HG03175 (cell line): ENCODE results near the gene SMC4.
"Not testable (repeated sequence)": the region's sequence is repeated elsewhere in the genome, so short reads cannot be mapped to it uniquely, and the experiment has no call there.

ENCODE experiments used
- ATAC-seq: cut with Tn5 transposase; IDR thresholded peaks from one replicate; pipeline ENCODE4 v1.9.1; 2021; ENCODE audit warnings: mild to moderate bottlenecking, moderate library complexity; ENCODE audit not compliant: unreplicated experiment

Gene SMC4

GRCh38 chr3:160399125-160400029 is at the start of gene SMC4, which contains the start of gene IFT80:
Gene SMC4, plus strand, starts transcription at chr3:160399650. Its CDS starts 1,177 bp downstream, at chr3:160400827.
Gene IFT80, minus strand, starts transcription at chr3:160399225. Its CDS starts 14,625 bp downstream, at chr3:160384600.
- ATAC-seq = peak; percentile 94

GRCh38 chr3:160355826-160356225 is 43.6 kb upstream of the SMC4 start:
- ATAC-seq = no peak

DNA sequence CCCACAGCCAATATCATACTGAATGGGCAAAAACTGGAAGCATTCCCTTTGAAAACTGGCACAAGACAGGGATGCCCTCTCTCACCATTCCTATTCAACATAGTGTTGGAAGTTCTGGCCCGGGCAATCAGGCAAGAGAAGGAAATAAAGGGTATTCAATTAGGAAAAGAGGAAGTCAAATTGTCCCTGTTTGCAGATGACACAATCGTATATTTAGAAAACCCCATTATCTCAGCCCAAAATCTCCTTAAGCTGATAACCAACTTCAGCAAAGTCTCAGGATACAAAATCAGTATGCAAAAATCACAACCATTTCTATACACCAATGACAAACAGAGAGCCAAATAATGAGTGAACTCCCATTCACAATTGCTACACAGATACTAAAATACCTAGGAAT is 36.6 kb upstream of the SMC4 start:
- not testable (repeated sequence) for ATAC-seq

- no peak for ATAC-seq
Observed at GRCh38 chr3:160365869-160366522, 33.5 kb upstream of the SMC4 start.

DNA sequence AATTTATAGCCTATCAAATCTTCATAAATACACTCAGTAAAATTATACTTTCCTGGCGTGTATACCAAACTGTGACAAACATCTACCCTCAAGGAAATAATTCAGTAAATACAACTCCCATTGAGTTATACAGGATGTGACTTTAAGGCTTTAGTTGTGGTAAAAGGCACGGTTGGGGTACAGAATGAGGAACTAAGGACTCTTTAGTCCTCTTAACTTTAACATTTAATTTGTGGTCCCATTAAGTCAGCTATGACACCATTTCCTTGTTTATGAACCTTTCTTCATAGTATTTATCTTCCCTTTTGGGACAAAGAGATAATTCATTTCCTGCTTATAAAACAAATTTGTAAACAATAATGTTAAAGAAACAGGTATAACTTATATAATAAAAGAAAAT is 30.6 kb upstream of the SMC4 start:
- ATAC-seq = peak; percentile 79

- no peak for ATAC-seq
Observed at GRCh38 chr3:160369784-160370183, 29.7 kb upstream of the SMC4 start.

DNA sequence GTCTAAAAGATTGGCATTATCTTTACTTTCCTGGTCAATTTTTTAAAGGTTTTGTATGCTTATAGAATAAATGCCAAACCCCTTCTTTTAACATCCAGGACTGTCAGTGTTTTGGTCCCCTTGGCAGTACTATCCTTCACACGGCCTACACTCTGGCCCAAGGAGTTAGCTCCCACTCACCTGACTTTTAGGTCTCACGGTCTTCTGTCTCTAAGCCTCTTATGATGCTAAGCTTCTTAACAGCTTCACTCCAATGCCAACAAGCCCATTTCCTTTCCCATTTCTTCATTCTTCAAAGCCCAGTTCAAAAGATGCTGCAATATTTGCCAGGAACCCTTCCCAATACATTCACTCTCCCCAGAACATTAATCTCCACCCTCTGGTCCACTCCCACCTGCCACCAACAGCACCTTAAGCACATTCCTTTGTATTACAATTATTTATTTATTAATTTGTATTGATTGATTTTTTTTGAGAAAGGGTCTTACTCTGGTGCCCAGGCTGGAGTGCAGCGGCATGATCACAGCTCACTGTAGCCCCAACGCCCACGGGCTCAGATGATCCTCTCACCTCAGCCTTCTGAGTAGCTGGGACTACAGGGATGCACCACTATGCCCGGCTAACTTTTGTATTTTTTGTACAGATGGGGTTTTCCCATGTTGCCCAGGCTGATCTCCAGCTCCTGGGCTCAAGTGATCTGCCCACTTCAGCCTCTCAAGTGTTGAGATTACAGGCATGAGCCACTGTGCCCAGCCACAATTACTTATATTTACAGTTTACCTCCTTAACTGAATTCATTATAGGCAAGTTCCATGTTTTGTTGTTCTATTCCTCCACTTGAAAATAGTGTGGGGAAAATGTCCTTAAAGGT is 28.2 kb upstream of the SMC4 start:
- no peak for ATAC-seq

DNA sequence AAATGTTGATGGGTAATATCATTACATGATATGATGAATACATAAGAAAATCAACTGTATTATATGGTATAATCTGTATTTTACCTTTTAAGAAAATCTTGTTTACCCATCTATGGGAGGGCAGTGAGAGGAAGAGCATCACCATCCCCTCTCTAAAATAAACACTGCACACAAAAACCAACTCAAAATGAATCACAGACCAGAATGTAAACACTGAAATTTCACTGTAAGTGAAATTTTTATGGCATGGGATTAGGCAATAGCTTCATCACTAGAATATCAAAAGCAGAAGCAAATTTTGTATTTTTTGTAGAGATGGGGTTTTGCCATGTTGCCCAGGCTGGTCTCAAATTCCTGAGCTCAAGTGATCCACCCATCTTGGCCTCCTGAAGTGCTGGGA is 26.7 kb upstream of the SMC4 start:
- ATAC-seq = no peak

- ATAC-seq = no peak
Observed at GRCh38 chr3:160373655-160374054, 25.8 kb upstream of the SMC4 start.

- no peak for ATAC-seq
Observed at GRCh38 chr3:160374472-160374871, 25.0 kb upstream of the SMC4 start.

GRCh38 chr3:160374925-160375324 is 24.5 kb upstream of the SMC4 start:
- no peak for ATAC-seq

DNA sequence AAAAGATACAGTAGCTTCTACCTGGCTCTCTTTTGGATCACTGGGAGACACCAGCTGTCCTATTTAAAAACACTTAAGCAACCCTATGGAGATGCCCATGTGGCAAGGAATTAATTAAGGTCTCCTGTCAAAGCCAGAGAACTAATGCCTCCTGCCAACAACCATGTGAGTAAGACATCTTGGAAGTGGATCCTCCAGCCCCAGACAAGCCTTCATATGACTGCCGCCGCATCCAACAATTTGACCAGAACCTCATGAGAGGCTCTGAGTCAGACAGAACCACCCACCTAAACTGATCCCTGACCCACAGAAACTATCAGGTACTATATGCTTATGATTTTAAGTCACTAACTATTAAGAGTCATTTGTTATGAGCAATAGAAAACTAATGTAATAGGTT is 22.8 kb upstream of the SMC4 start:
- ATAC-seq = no peak

DNA sequence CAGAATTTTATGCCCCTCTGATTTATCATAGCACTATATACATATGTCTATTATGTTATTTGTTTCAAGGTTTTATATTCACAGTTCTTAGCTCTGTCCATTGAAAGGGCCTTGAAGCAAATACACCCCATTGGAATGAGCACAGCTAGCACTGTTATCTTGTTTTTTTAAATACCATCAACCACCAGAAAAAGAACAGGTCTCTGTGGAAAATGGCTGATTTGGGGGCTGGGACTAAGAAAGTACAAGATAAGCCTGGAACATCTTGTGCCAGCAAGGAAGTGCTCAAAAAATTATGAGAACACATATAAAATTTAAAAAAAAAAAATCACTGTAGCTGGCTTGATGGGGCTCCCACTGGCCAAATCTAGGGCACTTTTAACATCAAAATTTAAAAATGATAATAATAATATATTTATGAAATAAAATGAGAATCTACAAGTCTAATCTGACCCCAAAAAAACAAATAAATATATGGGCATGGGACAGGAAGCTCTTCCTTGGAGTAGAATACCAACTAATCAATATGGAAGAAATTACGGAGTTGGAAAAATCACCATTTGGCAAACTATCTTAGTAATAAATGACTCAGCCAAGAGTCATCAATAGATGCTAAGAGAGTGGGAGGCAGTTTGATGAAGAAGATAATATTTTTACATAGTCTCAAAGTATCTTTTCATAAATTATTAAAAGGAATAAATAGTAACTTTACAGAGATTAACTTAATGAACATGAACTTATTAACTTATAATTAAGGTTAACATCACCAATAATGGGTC is 20.9 kb upstream of the SMC4 start:
- ATAC-seq = no peak

DNA sequence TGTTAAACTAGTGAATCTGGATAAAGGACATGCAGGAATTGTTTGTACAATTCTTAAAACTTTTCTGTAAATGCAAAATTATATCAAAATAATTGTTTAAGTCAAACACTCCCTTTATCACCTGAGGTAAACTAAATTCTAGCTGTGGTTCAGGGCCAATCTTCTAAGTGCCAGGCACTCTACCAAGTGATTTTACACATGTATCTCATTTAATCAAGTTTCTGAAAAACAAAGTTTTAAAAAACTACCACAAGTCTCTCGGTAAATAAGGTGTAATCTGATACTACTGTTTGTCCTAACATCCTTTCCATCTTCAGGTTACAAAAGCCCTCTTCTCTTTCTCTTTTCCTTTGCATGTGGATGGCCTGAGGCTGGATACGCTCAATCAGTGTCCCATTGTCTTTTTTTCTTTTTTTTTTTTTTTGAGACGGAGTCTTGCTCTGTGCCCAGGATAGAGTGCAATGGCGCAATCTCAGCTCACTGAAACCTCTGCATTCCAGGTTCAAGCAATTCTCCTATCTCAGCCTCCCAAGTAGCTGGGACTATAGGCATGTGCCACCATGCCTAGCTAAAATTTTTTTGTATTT is 19.7 kb upstream of the SMC4 start:
- ATAC-seq = no peak

DNA sequence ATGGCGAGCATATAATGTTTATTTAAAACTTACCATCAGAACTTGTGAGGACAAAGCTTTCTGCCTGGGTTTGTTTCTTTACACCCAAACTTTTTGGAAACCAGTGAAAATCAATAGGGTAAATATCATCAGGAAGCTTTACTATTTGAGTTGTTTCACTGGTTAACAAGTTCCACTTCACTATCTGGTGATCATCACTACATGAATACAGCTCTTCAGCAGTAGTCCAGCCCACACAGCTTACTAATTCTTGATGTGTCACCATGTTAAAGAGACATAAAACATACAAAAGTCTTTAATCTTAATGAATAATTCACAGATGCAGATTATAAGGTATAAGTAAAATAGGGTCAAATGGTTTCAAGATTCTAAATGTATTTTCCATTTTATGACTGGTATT is 18.0 kb upstream of the SMC4 start:
- no peak for ATAC-seq

GRCh38 chr3:160384639-160385318 is 14.7 kb upstream of the SMC4 start:
- ATAC-seq = no peak

DNA sequence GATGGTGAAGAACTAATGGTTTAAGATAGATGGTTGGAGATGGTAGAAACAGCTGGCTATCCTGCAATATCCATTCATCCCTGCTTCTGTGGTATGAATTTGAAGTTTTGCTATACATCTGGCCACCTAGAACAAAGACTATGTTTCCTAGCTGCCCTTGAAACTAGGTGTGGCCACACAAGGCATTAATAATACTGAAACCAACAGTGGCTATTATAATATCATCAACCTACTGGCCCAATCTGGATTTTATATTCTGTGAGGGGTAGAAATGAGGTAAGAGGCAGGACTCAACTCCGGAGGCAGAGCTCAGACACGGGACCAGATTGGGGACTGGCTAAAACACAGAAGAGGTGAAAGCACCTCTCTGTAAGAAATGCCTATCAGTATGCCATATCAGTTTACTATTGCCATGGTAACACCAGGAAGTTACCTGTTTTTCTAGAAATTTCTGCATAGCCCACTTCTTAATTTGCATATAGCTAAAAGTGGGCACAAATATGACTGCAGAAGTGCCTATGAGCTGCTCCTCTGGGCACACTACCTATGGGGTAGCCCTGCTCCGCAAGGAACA is 8.8 kb upstream of the SMC4 start:
- peak; percentile 73 for ATAC-seq

DNA sequence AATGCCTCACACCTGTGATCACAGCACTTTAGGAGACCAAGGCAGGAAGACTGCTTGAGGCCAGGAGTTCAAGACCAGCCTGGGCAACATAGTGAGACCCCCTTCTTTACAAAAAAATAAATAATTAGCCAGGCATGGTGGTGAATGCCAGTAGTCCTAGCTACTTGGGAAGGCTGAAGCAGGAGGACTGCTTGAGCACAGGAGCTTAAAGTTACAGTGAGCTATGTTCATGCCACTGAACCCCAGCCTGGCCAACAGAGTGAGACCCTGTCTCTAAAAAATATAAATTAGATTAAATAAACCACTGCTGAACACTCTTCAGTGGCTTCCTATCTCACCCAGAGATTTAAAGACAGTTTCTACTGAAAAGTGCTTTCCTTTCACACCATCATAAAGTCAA is 6.7 kb upstream of the SMC4 start:
- no peak for ATAC-seq

- ATAC-seq = no peak
Observed at GRCh38 chr3:160393346-160394008, 6.0 kb upstream of the SMC4 start.
